GM23338 (cell line): ENCODE results near the gene PLEKHG2. TPM values are rescaled to one million over a fixed set of nuclear protein-coding genes. Genes with fewer than 3 reads are reported as not detected.

Source experiments
- ATAC-seq: fragments of 200-7000 bp; cut with Tn5 transposase; 3 replicates; pipeline ENCODE4 v1.9.1; 2020
- DNase-seq: peaks from one replicate; pipeline ENCODE4 v3.0.0-alpha.2; 2015; ENCODE audit warnings: low spot score
- H2AFZ ChIP-seq: fragments of 200-600 bp; sonication (generic); 2 replicates; pipeline ENCODE4 v1.8.0; 2016; ENCODE audit warnings: antibody characterized with exemption, mild to moderate bottlenecking, moderate library complexity
- H3F3A ChIP-seq: fragments of 200-600 bp; sonication (generic); replicated peaks from 2 replicates; pipeline ENCODE4 v1.8.0; 2017; ENCODE audit warnings: antibody characterized with exemption, mixed run types, low read depth
- H3K27ac ChIP-seq: fragments of 200-600 bp; sonication (generic); 2 replicates; pipeline ENCODE4 v1.6.1; 2016; ENCODE audit warnings: low read depth
- H3K27me3 ChIP-seq: fragments of 200-600 bp; sonication (generic); 2 replicates; pipeline ENCODE4 v1.8.0; 2016; ENCODE audit warnings: mild to moderate bottlenecking, mixed run types, moderate library complexity; ENCODE audit not compliant: insufficient read depth
- H3K36me3 ChIP-seq: fragments of 200-600 bp; sonication (generic); 2 replicates; pipeline ENCODE4 v1.8.0; 2016; ENCODE audit warnings: mild to moderate bottlenecking; ENCODE audit not compliant: insufficient read depth
- H3K4me1 ChIP-seq: fragments of 200-600 bp; sonication (generic); 2 replicates; pipeline ENCODE4 v1.8.0; 2016; ENCODE audit warnings: mild to moderate bottlenecking, moderate library complexity; ENCODE audit not compliant: insufficient read depth
- H3K4me2 ChIP-seq: fragments of 200-600 bp; sonication (generic); 2 replicates; pipeline ENCODE4 v1.7.1; 2017; ENCODE audit warnings: mixed run types
- H3K4me3 ChIP-seq: fragments of 200-600 bp; sonication (generic); 2 replicates; pipeline ENCODE4 v1.6.1; 2016; ENCODE audit warnings: mixed run types
- H3K79me2 ChIP-seq: fragments of 200-600 bp; sonication (generic); replicated peaks from 2 replicates; pipeline ENCODE4 v1.8.0; 2017; ENCODE audit warnings: mild to moderate bottlenecking; ENCODE audit not compliant: insufficient read depth
- H3K9me2 ChIP-seq: fragments of 200-600 bp; sonication (generic); 2 replicates; pipeline ENCODE4 v1.8.0; 2017; ENCODE audit not compliant: insufficient read depth
- H4K20me1 ChIP-seq: fragments of 200-600 bp; sonication (generic); replicated peaks from 2 replicates; pipeline ENCODE4 v1.8.0; 2017; ENCODE audit warnings: mild to moderate bottlenecking; ENCODE audit not compliant: insufficient read depth
- H3K27ac Mint-ChIP-seq: 2 replicates; pipeline ENCODE4 v1.8.0; 2020; ENCODE audit warnings: inconsistent platforms, mild to moderate bottlenecking, moderate library complexity, mixed read lengths
- H3K27me3 Mint-ChIP-seq: 3 replicates; pipeline ENCODE4 v1.8.0; 2022; ENCODE audit warnings: low read depth, mild to moderate bottlenecking, moderate library complexity, mixed read lengths, inconsistent platforms; ENCODE audit not compliant: insufficient read depth, poor library complexity
- H3K36me3 Mint-ChIP-seq: 3 replicates; pipeline ENCODE4 v1.8.0; 2021; ENCODE audit warnings: low read depth, mild to moderate bottlenecking, inconsistent platforms, moderate library complexity, mixed read lengths
- H3K4me1 Mint-ChIP-seq: 3 replicates; pipeline ENCODE4 v1.8.0; 2020; ENCODE audit warnings: mild to moderate bottlenecking, inconsistent platforms, mixed read lengths
- H3K4me3 Mint-ChIP-seq: 3 replicates; pipeline ENCODE4 v1.8.0; 2021; ENCODE audit warnings: moderate library complexity, mild to moderate bottlenecking, inconsistent platforms, mixed read lengths
- H3K9me3 Mint-ChIP-seq: 3 replicates; pipeline ENCODE4 v1.8.0; 2020; ENCODE audit warnings: moderate library complexity, mild to moderate bottlenecking, inconsistent platforms, mixed read lengths
- CREB1 ChIP-seq: fragments of 250-450 bp; sonication (Bioruptor Pico); IDR thresholded peaks from 2 replicates; pipeline ENCODE4 v1.5.0; 2020; ENCODE audit warnings: low read depth, mild to moderate bottlenecking, moderate library complexity
- EZH2 ChIP-seq: fragments of 200-600 bp; sonication (generic); IDR thresholded peaks from one replicate; pipeline ENCODE4 v1.8.0; 2017; ENCODE audit warnings: antibody characterized with exemption, mild to moderate bottlenecking, low read depth; ENCODE audit not compliant: unreplicated experiment
- EZH2phosphoT487 ChIP-seq: fragments of 200-600 bp; sonication (generic); IDR thresholded peaks from one replicate; pipeline ENCODE4 v1.8.1; 2018; ENCODE audit warnings: antibody characterized with exemption; ENCODE audit not compliant: unreplicated experiment
- JUNB ChIP-seq: IDR thresholded peaks from one replicate; pipeline ENCODE4 v1.6.1; 2016; ENCODE audit warnings: antibody characterized with exemption; ENCODE audit not compliant: unreplicated experiment
- NANOG ChIP-seq: IDR thresholded peaks from 2 replicates; pipeline ENCODE4 v1.6.1; 2016; ENCODE audit warnings: antibody characterized with exemption, borderline replicate concordance
- POLR2AphosphoS5 ChIP-seq: IDR thresholded peaks from 2 replicates; pipeline ENCODE4 v1.6.1; 2016; ENCODE audit warnings: antibody characterized with exemption, low read depth
- STAT1 ChIP-seq: IDR thresholded peaks from one replicate; pipeline ENCODE4 v1.6.1; 2016; ENCODE audit warnings: antibody characterized with exemption; ENCODE audit not compliant: unreplicated experiment
- ZNF114 ChIP-seq: fragments of 250-450 bp; sonication (Bioruptor Pico); IDR thresholded peaks from 2 replicates; pipeline ENCODE4 v1.5.0; 2020; ENCODE audit warnings: mild to moderate bottlenecking, moderate library complexity
- ZNF331 ChIP-seq: fragments of 250-450 bp; sonication (Bioruptor Pico); IDR thresholded peaks from 2 replicates; pipeline ENCODE4 v1.5.0; 2020; ENCODE audit warnings: low read depth, mild to moderate bottlenecking, moderate library complexity
- polyA plus RNA-seq: library from polyadenylated mRNA; unstranded; fragments of >200 nt; fragmentation: Nextera tagmentation; extraction: Ambion mirVana; gene quantifications from 2 replicates; pipeline ENCODE4 v1.2.1, GENCODE V29; 2016
- total RNA-seq: library from RNA; depleted of rRNA; stranded (reverse); fragments of >200 nt; shearing (Covaris generic); gene quantifications from 2 replicates; pipeline ENCODE4 v1.2.3, GENCODE V29; 2014
- TF ChIP-seq, protein P1 (sequence below), 2 experiments: fragments of 200-600 bp in 1 of 2; sonication (generic) in 1 of 2; conservative IDR thresholded peaks; 2 replicates each; pipeline versions ENCODE4 v1.5.1 to v1.6.1; 2016 to 2017; ENCODE audit warnings: antibody characterized with exemption in 2 of 2, low read depth in 2 of 2, mild to moderate bottlenecking in 2 of 2, moderate library complexity in 1 of 2
- TF ChIP-seq, protein P2 (sequence below): IDR thresholded peaks from 2 replicates; pipeline ENCODE4 v1.6.1; 2016; ENCODE audit warnings: antibody characterized with exemption
- TF ChIP-seq, protein P3 (sequence below): fragments of 250-450 bp; sonication (Bioruptor Pico); IDR thresholded peaks from 2 replicates; pipeline ENCODE4 v1.5.0; 2020; ENCODE audit warnings: mild to moderate bottlenecking, moderate library complexity
- TF ChIP-seq, protein P4 (sequence below): IDR thresholded peaks from one replicate; pipeline ENCODE4 v1.6.1; 2018; ENCODE audit warnings: antibody characterized with exemption; ENCODE audit not compliant: unreplicated experiment

PLEKHG2 gene
- total and polyA plus RNA-seq, 2 experiments from 2014 or later: 15.5 to 41.3 TPM

DNA sequence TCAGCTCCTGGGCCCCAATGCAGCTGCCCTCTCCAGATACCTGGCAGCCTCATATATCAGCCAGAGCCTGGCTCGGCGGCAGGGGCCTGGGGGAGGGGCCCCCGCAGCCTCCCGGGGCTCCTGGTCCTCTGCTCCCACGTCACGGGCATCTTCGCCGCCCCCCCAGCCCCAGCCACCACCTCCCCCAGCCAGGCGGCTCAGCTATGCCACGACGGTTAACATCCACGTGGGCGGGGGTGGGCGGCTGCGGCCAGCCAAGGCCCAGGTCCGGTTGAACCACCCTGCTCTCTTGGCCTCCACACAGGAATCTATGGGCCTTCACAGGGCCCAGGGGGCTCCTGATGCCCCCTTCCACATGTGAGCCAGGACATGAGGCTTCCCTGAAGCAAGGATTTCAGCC lies 12.5 kb downstream of the PLEKHG2 start:
- Histone ChIP-seq H2AFZ (no peak overlapping the region), H3K4me2 (no peak overlapping the region), H3K27ac (no peak overlapping the region), H3K36me3 (no peaks in the 10 kb centered on the region), H3K27me3 (no peaks in the 10 kb centered on the region), H3K4me1 (peaks cover 19% of the 10 kb centered on the region), H4K20me1 (no peaks in the 10 kb centered on the region; the same call in 1 of the 2 replicates), H3K9me2 (no peaks in the 10 kb centered on the region), H3F3A (peaks cover 15% of the 10 kb centered on the region), H3K4me3 (no peak overlapping the region), H3K79me2 (no peaks in the 10 kb centered on the region)
- TF ChIP-seq NANOG (no peak), STAT1 (no peak), POLR2AphosphoS5 (no peak), CREB1 (no peak), ZNF331 (no peak), EZH2phosphoT487 (no peak), EZH2 (no peak), ZNF114 (CRISPR knock-in tag) (no peak), JUNB (no peak)
- TF ChIP-seq, protein P1, sequence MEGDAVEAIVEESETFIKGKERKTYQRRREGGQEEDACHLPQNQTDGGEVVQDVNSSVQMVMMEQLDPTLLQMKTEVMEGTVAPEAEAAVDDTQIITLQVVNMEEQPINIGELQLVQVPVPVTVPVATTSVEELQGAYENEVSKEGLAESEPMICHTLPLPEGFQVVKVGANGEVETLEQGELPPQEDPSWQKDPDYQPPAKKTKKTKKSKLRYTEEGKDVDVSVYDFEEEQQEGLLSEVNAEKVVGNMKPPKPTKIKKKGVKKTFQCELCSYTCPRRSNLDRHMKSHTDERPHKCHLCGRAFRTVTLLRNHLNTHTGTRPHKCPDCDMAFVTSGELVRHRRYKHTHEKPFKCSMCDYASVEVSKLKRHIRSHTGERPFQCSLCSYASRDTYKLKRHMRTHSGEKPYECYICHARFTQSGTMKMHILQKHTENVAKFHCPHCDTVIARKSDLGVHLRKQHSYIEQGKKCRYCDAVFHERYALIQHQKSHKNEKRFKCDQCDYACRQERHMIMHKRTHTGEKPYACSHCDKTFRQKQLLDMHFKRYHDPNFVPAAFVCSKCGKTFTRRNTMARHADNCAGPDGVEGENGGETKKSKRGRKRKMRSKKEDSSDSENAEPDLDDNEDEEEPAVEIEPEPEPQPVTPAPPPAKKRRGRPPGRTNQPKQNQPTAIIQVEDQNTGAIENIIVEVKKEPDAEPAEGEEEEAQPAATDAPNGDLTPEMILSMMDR (conservative IDR thresholded peaks at IDR 0.05; ENCODE audit: low read depth in 2 of 2): no peak
- TF ChIP-seq, protein P2, sequence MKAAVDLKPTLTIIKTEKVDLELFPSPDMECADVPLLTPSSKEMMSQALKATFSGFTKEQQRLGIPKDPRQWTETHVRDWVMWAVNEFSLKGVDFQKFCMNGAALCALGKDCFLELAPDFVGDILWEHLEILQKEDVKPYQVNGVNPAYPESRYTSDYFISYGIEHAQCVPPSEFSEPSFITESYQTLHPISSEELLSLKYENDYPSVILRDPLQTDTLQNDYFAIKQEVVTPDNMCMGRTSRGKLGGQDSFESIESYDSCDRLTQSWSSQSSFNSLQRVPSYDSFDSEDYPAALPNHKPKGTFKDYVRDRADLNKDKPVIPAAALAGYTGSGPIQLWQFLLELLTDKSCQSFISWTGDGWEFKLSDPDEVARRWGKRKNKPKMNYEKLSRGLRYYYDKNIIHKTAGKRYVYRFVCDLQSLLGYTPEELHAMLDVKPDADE: no peak
- TF ChIP-seq, protein P3, sequence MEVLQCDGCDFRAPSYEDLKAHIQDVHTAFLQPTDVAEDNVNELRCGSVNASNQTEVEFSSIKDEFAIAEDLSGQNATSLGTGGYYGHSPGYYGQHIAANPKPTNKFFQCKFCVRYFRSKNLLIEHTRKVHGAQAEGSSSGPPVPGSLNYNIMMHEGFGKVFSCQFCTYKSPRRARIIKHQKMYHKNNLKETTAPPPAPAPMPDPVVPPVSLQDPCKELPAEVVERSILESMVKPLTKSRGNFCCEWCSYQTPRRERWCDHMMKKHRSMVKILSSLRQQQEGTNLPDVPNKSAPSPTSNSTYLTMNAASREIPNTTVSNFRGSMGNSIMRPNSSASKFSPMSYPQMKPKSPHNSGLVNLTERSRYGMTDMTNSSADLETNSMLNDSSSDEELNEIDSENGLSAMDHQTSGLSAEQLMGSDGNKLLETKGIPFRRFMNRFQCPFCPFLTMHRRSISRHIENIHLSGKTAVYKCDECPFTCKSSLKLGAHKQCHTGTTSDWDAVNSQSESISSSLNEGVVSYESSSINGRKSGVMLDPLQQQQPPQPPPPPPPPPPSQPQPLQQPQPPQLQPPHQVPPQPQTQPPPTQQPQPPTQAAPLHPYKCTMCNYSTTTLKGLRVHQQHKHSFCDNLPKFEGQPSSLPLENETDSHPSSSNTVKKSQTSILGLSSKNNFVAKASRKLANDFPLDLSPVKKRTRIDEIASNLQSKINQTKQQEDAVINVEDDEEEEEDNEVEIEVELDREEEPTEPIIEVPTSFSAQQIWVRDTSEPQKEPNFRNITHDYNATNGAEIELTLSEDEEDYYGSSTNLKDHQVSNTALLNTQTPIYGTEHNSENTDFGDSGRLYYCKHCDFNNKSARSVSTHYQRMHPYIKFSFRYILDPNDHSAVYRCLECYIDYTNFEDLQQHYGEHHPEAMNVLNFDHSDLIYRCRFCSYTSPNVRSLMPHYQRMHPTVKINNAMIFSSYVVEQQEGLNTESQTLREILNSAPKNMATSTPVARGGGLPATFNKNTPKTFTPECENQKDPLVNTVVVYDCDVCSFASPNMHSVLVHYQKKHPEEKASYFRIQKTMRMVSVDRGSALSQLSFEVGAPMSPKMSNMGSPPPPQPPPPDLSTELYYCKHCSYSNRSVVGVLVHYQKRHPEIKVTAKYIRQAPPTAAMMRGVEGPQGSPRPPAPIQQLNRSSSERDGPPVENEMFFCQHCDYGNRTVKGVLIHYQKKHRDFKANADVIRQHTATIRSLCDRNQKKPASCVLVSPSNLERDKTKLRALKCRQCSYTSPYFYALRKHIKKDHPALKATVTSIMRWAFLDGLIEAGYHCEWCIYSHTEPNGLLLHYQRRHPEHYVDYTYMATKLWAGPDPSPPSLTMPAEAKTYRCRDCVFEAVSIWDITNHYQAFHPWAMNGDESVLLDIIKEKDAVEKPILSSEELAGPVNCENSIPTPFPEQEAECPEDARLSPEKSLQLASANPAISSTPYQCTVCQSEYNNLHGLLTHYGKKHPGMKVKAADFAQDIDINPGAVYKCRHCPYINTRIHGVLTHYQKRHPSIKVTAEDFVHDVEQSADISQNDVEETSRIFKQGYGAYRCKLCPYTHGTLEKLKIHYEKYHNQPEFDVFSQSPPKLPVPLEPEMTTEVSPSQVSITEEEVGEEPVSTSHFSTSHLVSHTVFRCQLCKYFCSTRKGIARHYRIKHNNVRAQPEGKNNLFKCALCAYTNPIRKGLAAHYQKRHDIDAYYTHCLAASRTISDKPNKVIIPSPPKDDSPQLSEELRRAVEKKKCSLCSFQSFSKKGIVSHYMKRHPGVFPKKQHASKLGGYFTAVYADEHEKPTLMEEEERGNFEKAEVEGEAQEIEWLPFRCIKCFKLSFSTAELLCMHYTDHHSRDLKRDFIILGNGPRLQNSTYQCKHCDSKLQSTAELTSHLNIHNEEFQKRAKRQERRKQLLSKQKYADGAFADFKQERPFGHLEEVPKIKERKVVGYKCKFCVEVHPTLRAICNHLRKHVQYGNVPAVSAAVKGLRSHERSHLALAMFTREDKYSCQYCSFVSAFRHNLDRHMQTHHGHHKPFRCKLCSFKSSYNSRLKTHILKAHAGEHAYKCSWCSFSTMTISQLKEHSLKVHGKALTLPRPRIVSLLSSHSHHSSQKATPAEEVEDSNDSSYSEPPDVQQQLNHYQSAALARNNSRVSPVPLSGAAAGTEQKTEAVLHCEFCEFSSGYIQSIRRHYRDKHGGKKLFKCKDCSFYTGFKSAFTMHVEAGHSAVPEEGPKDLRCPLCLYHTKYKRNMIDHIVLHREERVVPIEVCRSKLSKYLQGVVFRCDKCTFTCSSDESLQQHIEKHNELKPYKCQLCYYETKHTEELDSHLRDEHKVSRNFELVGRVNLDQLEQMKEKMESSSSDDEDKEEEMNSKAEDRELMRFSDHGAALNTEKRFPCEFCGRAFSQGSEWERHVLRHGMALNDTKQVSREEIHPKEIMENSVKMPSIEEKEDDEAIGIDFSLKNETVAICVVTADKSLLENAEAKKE (CRISPR knock-in tag): no peak
- TF ChIP-seq, protein P4, sequence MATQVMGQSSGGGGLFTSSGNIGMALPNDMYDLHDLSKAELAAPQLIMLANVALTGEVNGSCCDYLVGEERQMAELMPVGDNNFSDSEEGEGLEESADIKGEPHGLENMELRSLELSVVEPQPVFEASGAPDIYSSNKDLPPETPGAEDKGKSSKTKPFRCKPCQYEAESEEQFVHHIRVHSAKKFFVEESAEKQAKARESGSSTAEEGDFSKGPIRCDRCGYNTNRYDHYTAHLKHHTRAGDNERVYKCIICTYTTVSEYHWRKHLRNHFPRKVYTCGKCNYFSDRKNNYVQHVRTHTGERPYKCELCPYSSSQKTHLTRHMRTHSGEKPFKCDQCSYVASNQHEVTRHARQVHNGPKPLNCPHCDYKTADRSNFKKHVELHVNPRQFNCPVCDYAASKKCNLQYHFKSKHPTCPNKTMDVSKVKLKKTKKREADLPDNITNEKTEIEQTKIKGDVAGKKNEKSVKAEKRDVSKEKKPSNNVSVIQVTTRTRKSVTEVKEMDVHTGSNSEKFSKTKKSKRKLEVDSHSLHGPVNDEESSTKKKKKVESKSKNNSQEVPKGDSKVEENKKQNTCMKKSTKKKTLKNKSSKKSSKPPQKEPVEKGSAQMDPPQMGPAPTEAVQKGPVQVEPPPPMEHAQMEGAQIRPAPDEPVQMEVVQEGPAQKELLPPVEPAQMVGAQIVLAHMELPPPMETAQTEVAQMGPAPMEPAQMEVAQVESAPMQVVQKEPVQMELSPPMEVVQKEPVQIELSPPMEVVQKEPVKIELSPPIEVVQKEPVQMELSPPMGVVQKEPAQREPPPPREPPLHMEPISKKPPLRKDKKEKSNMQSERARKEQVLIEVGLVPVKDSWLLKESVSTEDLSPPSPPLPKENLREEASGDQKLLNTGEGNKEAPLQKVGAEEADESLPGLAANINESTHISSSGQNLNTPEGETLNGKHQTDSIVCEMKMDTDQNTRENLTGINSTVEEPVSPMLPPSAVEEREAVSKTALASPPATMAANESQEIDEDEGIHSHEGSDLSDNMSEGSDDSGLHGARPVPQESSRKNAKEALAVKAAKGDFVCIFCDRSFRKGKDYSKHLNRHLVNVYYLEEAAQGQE: no peak
- H3K36me3 Mint-ChIP-seq: peaks cover 51% of the 10 kb centered on the region
- no peak for ATAC-seq
- H3K27me3 Mint-ChIP-seq: peaks cover 24% of the 10 kb centered on the region
- peaks cover 23% of the 10 kb centered on the region for H3K4me1 Mint-ChIP-seq
- H3K27ac Mint-ChIP-seq: no peak overlapping the region
- no peak overlapping the region for H3K4me3 Mint-ChIP-seq
- no peak for DNase-seq
- no peaks in the 10 kb centered on the region; the same call in 2 of the 3 replicates for H3K9me3 Mint-ChIP-seq
